CD4-positive, alpha-beta T cell treated with Interleukin-1 beta for 1 hour (primary cell): ENCODE results near the gene NTM.
"Not testable (repeated sequence)": the region's sequence is repeated elsewhere in the genome, so short reads cannot be mapped to it uniquely, and the experiment has no call there.

ENCODE experiments used
- DNase-seq, 2 donors: peaks; one replicate each; pipeline ENCODE4 v3.0.0-alpha.2; 2020 to 2022

Gene NTM

GRCh38 chr11:131908316-131908715 lies 537.9 kb downstream of the NTM start:
- DNase-seq = no peak

- no peak for DNase-seq
Measured at GRCh38 chr11:131909426-131910177, 539.2 kb downstream of the NTM start.

- no peak for DNase-seq
Measured at GRCh38 chr11:131910178-131910522, 539.7 kb downstream of the NTM start.

- no peak for DNase-seq
Measured at GRCh38 chr11:131910523-131911387, 540.3 kb downstream of the NTM start.

- not testable (repeated sequence) for DNase-seq
Measured at GRCh38 chr11:131911388-131912032, 541.1 kb downstream of the NTM start.

- no peak for DNase-seq
Measured at GRCh38 chr11:131912134-131912533, 541.7 kb downstream of the NTM start.

GRCh38 chr11:131913267-131913666 lies 542.9 kb downstream of the NTM start:
- DNase-seq = no peak

GRCh38 chr11:131914361-131914774 lies 544.0 kb downstream of the NTM start:
- DNase-seq = no peak

GRCh38 chr11:131916638-131917037 lies 546.2 kb downstream of the NTM start:
- DNase-seq = no peak

- DNase-seq = no peak
Measured at GRCh38 chr11:131917634-131918384, 547.4 kb downstream of the NTM start.

- no peak for DNase-seq
Measured at GRCh38 chr11:131918663-131919062, 548.2 kb downstream of the NTM start.

GRCh38 chr11:131922220-131922619 lies 551.8 kb downstream of the NTM start:
- no peak for DNase-seq

GRCh38 chr11:131923309-131923708 lies 552.9 kb downstream of the NTM start:
- no peak for DNase-seq

- DNase-seq = no peak
Measured at GRCh38 chr11:131924001-131924400, 553.6 kb downstream of the NTM start.

- DNase-seq = no peak
Measured at GRCh38 chr11:131924457-131925201, 554.2 kb downstream of the NTM start.

- DNase-seq = no peak
Measured at GRCh38 chr11:131925829-131926228, 555.4 kb downstream of the NTM start.

- no peak for DNase-seq
Measured at GRCh38 chr11:131928992-131929391, 558.6 kb downstream of the NTM start.

GRCh38 chr11:131932584-131933325 lies 562.3 kb downstream of the NTM start:
- DNase-seq = no peak

GRCh38 chr11:131934006-131934405 lies 563.6 kb downstream of the NTM start:
- DNase-seq = no peak

GRCh38 chr11:131938351-131938751 lies 567.9 kb downstream of the NTM start:
- DNase-seq = no peak

GRCh38 chr11:131940126-131940525 lies 569.7 kb downstream of the NTM start:
- no peak for DNase-seq
